ENCODE measurements around the gene BATF3.
"Not testable (repeated sequence)": the region's sequence is repeated elsewhere in the genome, so short reads cannot be mapped to it uniquely, and the experiment has no call there.

The BATF3 gene

GRCh38 chr1:212727386-212728181 lies 27.9 kb upstream of the BATF3 start:
- H4K20me1 ChIP-seq (ENCODE audit: insufficient read depth, low read length): no peaks in the 10 kb centered on the region
- H3K9me3 ChIP-seq (ENCODE audit: low read length): no peaks in the 10 kb centered on the region
- no peak overlapping the region for H3K4me3 ChIP-seq (ENCODE audit: low read depth, low read length, poor library complexity, severe bottlenecking)
- H3K9me2 ChIP-seq (ENCODE audit: low read depth, low read length): no peaks in the 10 kb centered on the region
- H3K4me1 ChIP-seq (ENCODE audit: insufficient read depth, low read length, severe bottlenecking): no peaks in the 10 kb centered on the region
- TF ChIP-seq CTCF (IDR thresholded peaks at IDR 0.05; ENCODE audit: low read length) (no peak), EZH2 (IDR thresholded peaks at IDR 0.05; ENCODE audit: borderline replicate concordance, low read length) (no peak)
- no peaks in the 10 kb centered on the region for H3F3A ChIP-seq (ENCODE audit: insufficient read depth, low read length)
- no peak overlapping the region for H3K4me2 ChIP-seq (ENCODE audit: low read length)
- H3K79me2 ChIP-seq (ENCODE audit: insufficient read depth, low read length): no peaks in the 10 kb centered on the region
- H2AFZ ChIP-seq (ENCODE audit: low read length): no peak overlapping the region
- H3K36me3 ChIP-seq (ENCODE audit: insufficient read depth, low read length): no peaks in the 10 kb centered on the region
- no peak overlapping the region for H3K9ac ChIP-seq (ENCODE audit: low read length)
- no peaks in the 10 kb centered on the region for H3K27me3 ChIP-seq (ENCODE audit: insufficient read depth, low read length)
- no peak overlapping the region for H3K27ac ChIP-seq (ENCODE audit: low read depth, low read length, poor library complexity, severe bottlenecking)

- not testable (repeated sequence) for H3K36me3 ChIP-seq (ENCODE audit: insufficient read depth, low read length); H3K27ac ChIP-seq (ENCODE audit: low read depth, low read length, poor library complexity, severe bottlenecking); H3K4me2 ChIP-seq (ENCODE audit: low read length); H3F3A ChIP-seq (ENCODE audit: insufficient read depth, low read length); H3K4me1 ChIP-seq (ENCODE audit: insufficient read depth, low read length, severe bottlenecking); H3K9ac ChIP-seq (ENCODE audit: low read length); H4K20me1 ChIP-seq (ENCODE audit: insufficient read depth, low read length); H2AFZ ChIP-seq (ENCODE audit: low read length); H3K27me3 ChIP-seq (ENCODE audit: insufficient read depth, low read length); H3K9me2 ChIP-seq (ENCODE audit: low read depth, low read length); H3K79me2 ChIP-seq (ENCODE audit: insufficient read depth, low read length); H3K9me3 ChIP-seq (ENCODE audit: low read length); H3K4me3 ChIP-seq (ENCODE audit: low read depth, low read length, poor library complexity, severe bottlenecking)
Measured at GRCh38 chr1:212724679-212725078, 25.0 kb upstream of the BATF3 start.

DNA sequence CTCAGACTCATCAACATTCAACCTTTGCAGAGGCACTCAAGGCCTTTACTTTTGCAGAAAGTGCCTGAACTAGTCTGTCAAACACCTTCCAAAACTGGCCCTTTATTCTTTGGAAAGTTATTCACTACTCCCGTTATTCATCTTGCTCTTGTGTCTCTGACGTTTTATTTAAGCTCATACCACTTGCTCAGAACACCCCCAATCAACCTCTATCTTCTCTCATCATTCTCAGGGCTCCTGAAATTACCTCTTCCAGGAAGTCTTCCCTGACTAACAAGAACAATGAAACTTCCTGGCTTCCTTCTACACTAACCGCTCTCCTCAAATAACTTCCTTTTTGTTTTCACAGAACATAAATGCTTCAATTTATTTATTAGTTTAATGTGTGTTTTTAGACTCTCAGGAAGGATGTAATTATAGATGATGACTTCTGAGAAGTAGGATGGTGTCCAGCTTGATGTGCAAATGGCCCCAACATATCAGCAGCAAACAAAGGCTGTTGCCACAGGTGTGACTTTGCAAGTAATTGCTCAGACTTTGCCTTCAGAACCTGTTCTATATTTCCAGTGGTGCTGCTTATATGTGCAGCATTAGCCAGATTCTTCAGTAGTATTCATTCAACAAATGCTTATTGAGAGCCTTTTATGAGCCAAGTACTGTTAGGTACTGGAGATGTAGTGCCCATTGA lies 22.8 kb upstream of the BATF3 start:
- no peaks in the 10 kb centered on the region for H3K4me1 ChIP-seq (ENCODE audit: insufficient read depth, low read length, severe bottlenecking)
- H3K4me3 ChIP-seq (ENCODE audit: low read depth, low read length, poor library complexity, severe bottlenecking): no peak overlapping the region
- H3K4me2 ChIP-seq (ENCODE audit: low read length): no peak overlapping the region
- H3F3A ChIP-seq (ENCODE audit: insufficient read depth, low read length): no peaks in the 10 kb centered on the region
- no peaks in the 10 kb centered on the region for H4K20me1 ChIP-seq (ENCODE audit: insufficient read depth, low read length)
- H3K79me2 ChIP-seq (ENCODE audit: insufficient read depth, low read length): no peaks in the 10 kb centered on the region
- no peaks in the 10 kb centered on the region for H3K27me3 ChIP-seq (ENCODE audit: insufficient read depth, low read length)
- H2AFZ ChIP-seq (ENCODE audit: low read length): no peak overlapping the region
- H3K9ac ChIP-seq (ENCODE audit: low read length): no peak overlapping the region
- H3K9me3 ChIP-seq (ENCODE audit: low read length): no peaks in the 10 kb centered on the region
- no peak for TF ChIP-seq EZH2 (IDR thresholded peaks at IDR 0.05; ENCODE audit: borderline replicate concordance, low read length)
- H3K36me3 ChIP-seq (ENCODE audit: insufficient read depth, low read length): no peaks in the 10 kb centered on the region
- H3K9me2 ChIP-seq (ENCODE audit: low read depth, low read length): no peaks in the 10 kb centered on the region
- H3K27ac ChIP-seq (ENCODE audit: low read depth, low read length, poor library complexity, severe bottlenecking): no peak overlapping the region

GRCh38 chr1:212721388-212722247 lies 22.0 kb upstream of the BATF3 start:
- H3F3A ChIP-seq (ENCODE audit: insufficient read depth, low read length): no peaks in the 10 kb centered on the region
- no peaks in the 10 kb centered on the region for H3K36me3 ChIP-seq (ENCODE audit: insufficient read depth, low read length)
- no peak overlapping the region for H3K27ac ChIP-seq (ENCODE audit: low read depth, low read length, poor library complexity, severe bottlenecking)
- no peak overlapping the region for H2AFZ ChIP-seq (ENCODE audit: low read length)
- no peaks in the 10 kb centered on the region for H3K9me3 ChIP-seq (ENCODE audit: low read length)
- H3K4me3 ChIP-seq (ENCODE audit: low read depth, low read length, poor library complexity, severe bottlenecking): no peak overlapping the region
- no peak overlapping the region for H3K9ac ChIP-seq (ENCODE audit: low read length)
- no peak overlapping the region for H3K4me2 ChIP-seq (ENCODE audit: low read length)
- TF ChIP-seq CTCF (IDR thresholded peaks at IDR 0.05; ENCODE audit: low read length) (no peak), EZH2 (IDR thresholded peaks at IDR 0.05; ENCODE audit: borderline replicate concordance, low read length) (no peak)
- no peaks in the 10 kb centered on the region for H3K27me3 ChIP-seq (ENCODE audit: insufficient read depth, low read length)
- no peaks in the 10 kb centered on the region for H3K9me2 ChIP-seq (ENCODE audit: low read depth, low read length)
- H3K4me1 ChIP-seq (ENCODE audit: insufficient read depth, low read length, severe bottlenecking): no peaks in the 10 kb centered on the region
- no peaks in the 10 kb centered on the region for H4K20me1 ChIP-seq (ENCODE audit: insufficient read depth, low read length)
- H3K79me2 ChIP-seq (ENCODE audit: insufficient read depth, low read length): no peaks in the 10 kb centered on the region
